Measurements from ENCODE around the gene CD58.

CD58 gene

GRCh38 chr1:116485071-116485735, 85.6 kb downstream of the CD58 start:
- ChIA-PET CTCF (interaction anchor here (0.6 to 5.7 kb wide), 30 partner anchors 9 to 477 kb away, joined by 3 to 121 read pairs (median 4); no protein-coding TSS in a partner anchor), POLR2A (interaction anchor here (1.2 to 4.2 kb wide), 4 partner anchors 9 to 346 kb away, joined by 4 to 18 read pairs (median 6); no protein-coding TSS in a partner anchor)
- DNase-seq (ENCODE audit: extremely low spot score), result peak; percentile 89
- TF ChIP-seq FOXA1 (IDR thresholded peaks at IDR 0.05) (no peak), PKNOX1 (IDR thresholded peaks at IDR 0.05) (no peak), NFRKB (IDR thresholded peaks at IDR 0.05) (no peak)

- TF ChIP-seq BHLHE40 (IDR thresholded peaks at IDR 0.05; ENCODE audit: borderline replicate concordance), result no peak
- TF ChIP-seq ARNT (IDR thresholded peaks at IDR 0.05), result no peak
- TF ChIP-seq SUZ12 (IDR thresholded peaks at IDR 0.05), result no peak
- TF ChIP-seq SP1 (IDR thresholded peaks at IDR 0.05), result no peak
- no peak for TF ChIP-seq ELF4 (IDR thresholded peaks at IDR 0.05)
- no peak for TF ChIP-seq PKNOX1 (IDR thresholded peaks at IDR 0.05)
- TF ChIP-seq L3MBTL2 (conservative IDR thresholded peaks at IDR 0.05), result no peak
- TF ChIP-seq FOXM1 (IDR thresholded peaks at IDR 0.05; ENCODE audit: borderline replicate concordance), result no peak
- no peak for TF ChIP-seq ZNF384 (IDR thresholded peaks at IDR 0.05)
- TF ChIP-seq CTBP1 (IDR thresholded peaks at IDR 0.05; ENCODE audit: borderline replicate concordance), result no peak
- TF ChIP-seq FOXA1 (IDR thresholded peaks at IDR 0.05), result no peak
- TF ChIP-seq TARDBP (IDR thresholded peaks at IDR 0.05), result no peak
- TF ChIP-seq LEF1 (IDR thresholded peaks at IDR 0.05; ENCODE audit: borderline replicate concordance), result no peak
- DNase-seq (ENCODE audit: extremely low spot score), result no peak
- ChIA-PET POLR2A (interaction anchor here (4.2 kb wide), 1 partner anchor 344 kb away, joined by 18 read pairs; no protein-coding TSS in a partner anchor), CTCF (interaction anchor here (0.6 to 5.7 kb wide), 12 partner anchors 10 to 496 kb away, joined by 3 to 121 read pairs (median 6); no protein-coding TSS in a partner anchor)
Observed at GRCh38 chr1:116483481-116484309, 87.1 kb downstream of the CD58 start.

- ChIA-PET CTCF (interaction anchor here (2.8 to 5.7 kb wide), 2 partner anchors 17 to 343 kb away, joined by 16 to 33 read pairs; no protein-coding TSS in a partner anchor), POLR2A (no interaction called here)
- DNase-seq (ENCODE audit: extremely low spot score), result no peak
- TF ChIP-seq CTBP1 (IDR thresholded peaks at IDR 0.05; ENCODE audit: borderline replicate concordance) (no peak), ELF4 (IDR thresholded peaks at IDR 0.05) (no peak), ZNF384 (IDR thresholded peaks at IDR 0.05) (no peak), L3MBTL2 (conservative IDR thresholded peaks at IDR 0.05) (no peak), FOXA1 (IDR thresholded peaks at IDR 0.05) (no peak), PKNOX1 (IDR thresholded peaks at IDR 0.05) (no peak), HDGF (IDR thresholded peaks at IDR 0.05; ENCODE audit: borderline replicate concordance) (no peak), ARNT (IDR thresholded peaks at IDR 0.05) (no peak), TARDBP (IDR thresholded peaks at IDR 0.05) (no peak), FOXM1 (IDR thresholded peaks at IDR 0.05; ENCODE audit: borderline replicate concordance) (no peak), SUZ12 (IDR thresholded peaks at IDR 0.05) (no peak), NFRKB (IDR thresholded peaks at IDR 0.05) (no peak), LEF1 (IDR thresholded peaks at IDR 0.05; ENCODE audit: borderline replicate concordance) (no peak), SP1 (IDR thresholded peaks at IDR 0.05) (no peak), BHLHE40 (IDR thresholded peaks at IDR 0.05; ENCODE audit: borderline replicate concordance) (no peak)
Observed at GRCh38 chr1:116482490-116482889, 88.3 kb downstream of the CD58 start.

GRCh38 chr1:116481934-116482333, 88.9 kb downstream of the CD58 start:
- ChIA-PET POLR2A (interaction anchor here (0.5 to 0.8 kb wide), 2 partner anchors 63 to 107 kb away, joined by 3 read pairs; no protein-coding TSS in a partner anchor), CTCF (interaction anchor here (2.8 kb wide), 1 partner anchor 343 kb away, joined by 16 read pairs; no protein-coding TSS in a partner anchor)
- DNase-seq (ENCODE audit: extremely low spot score), result no peak
- TF ChIP-seq BHLHE40 (IDR thresholded peaks at IDR 0.05; ENCODE audit: borderline replicate concordance) (no peak), TARDBP (IDR thresholded peaks at IDR 0.05) (no peak), FOXM1 (IDR thresholded peaks at IDR 0.05; ENCODE audit: borderline replicate concordance) (no peak), ZNF384 (IDR thresholded peaks at IDR 0.05) (no peak), FOXK2 (IDR thresholded peaks at IDR 0.05) (no peak), SP1 (IDR thresholded peaks at IDR 0.05) (no peak), NFRKB (IDR thresholded peaks at IDR 0.05) (no peak), FOXA1 (IDR thresholded peaks at IDR 0.05) (no peak), PKNOX1 (IDR thresholded peaks at IDR 0.05) (no peak), LEF1 (IDR thresholded peaks at IDR 0.05; ENCODE audit: borderline replicate concordance) (no peak), ELF4 (IDR thresholded peaks at IDR 0.05) (no peak), HDGF (IDR thresholded peaks at IDR 0.05; ENCODE audit: borderline replicate concordance) (no peak)

- DNase-seq (ENCODE audit: extremely low spot score), result no peak
- TF ChIP-seq FOXA1 (IDR thresholded peaks at IDR 0.05) (no peak), SUZ12 (IDR thresholded peaks at IDR 0.05) (no peak), HDGF (IDR thresholded peaks at IDR 0.05; ENCODE audit: borderline replicate concordance) (no peak), LEF1 (IDR thresholded peaks at IDR 0.05; ENCODE audit: borderline replicate concordance) (no peak), FOXK2 (IDR thresholded peaks at IDR 0.05) (no peak), TARDBP (IDR thresholded peaks at IDR 0.05) (no peak), SP1 (IDR thresholded peaks at IDR 0.05) (no peak), L3MBTL2 (conservative IDR thresholded peaks at IDR 0.05) (no peak), NFRKB (IDR thresholded peaks at IDR 0.05) (no peak)
- ChIA-PET POLR2A (no interaction called here), CTCF (interaction anchor here (0.9 kb wide), 2 partner anchors 20 to 339 kb away, joined by 3 to 4 read pairs; no protein-coding TSS in a partner anchor)
Observed at GRCh38 chr1:116478621-116479020, 92.2 kb downstream of the CD58 start.

Measured in HEK293T (cell line).